ENCODE results near the gene RBPMS2.

GRCh38 chr15:64810497-64811326 is 35.3 kb upstream of the RBPMS2 start:
- TF ChIP-seq GATA2 (IDR thresholded peaks at IDR 0.05; ENCODE audit: low read depth, low read length) (no peak), GATA3 (IDR thresholded peaks at IDR 0.05; ENCODE audit: low read depth, low read length) (no peak)

Data from SH-SY5Y (cell line).